Endothelial cell of umbilical vein (primary cell): ENCODE measurements around the gene THSD7B. TPM values are rescaled to one million over a fixed set of nuclear protein-coding genes. Genes with fewer than 3 reads are reported as not detected.
"Not testable (repeated sequence)": the region's sequence is repeated elsewhere in the genome, so short reads cannot be mapped to it uniquely, and the experiment has no call there.

Experiments used
- BruUV-seq: library from RNA; stranded (reverse); fragments of 400-500 nt; replicated peaks from 2 replicates; lab custom pipeline; 2021; lab: Mats Ljungman, UMichigan
- CTCF ChIA-PET: fragments of 300-600, 350-600 bp; sonication (Branson Sonifier 250); formaldehyde crosslinking; loops from one replicate; lab custom pipeline; 2021; ENCODE audit warnings: antibody characterized with exemption, inconsistent platforms; lab: Charles Lee
- POLR2A ChIA-PET: fragments of 300-600, 350-600 bp; sonication (Branson Sonifier 250); formaldehyde crosslinking; loops from one replicate; lab custom pipeline; 2021; ENCODE audit warnings: antibody characterized with exemption, inconsistent platforms; lab: Charles Lee
- DNase-seq: peaks from one replicate; pipeline ENCODE4 v3.0.0-alpha.2; 2011; ENCODE audit warnings: low read depth, low spot score
- FAIRE-seq: peaks from 2 replicates; lab custom pipeline; 2011; peaks lifted over from hg19 to GRCh38; lab: Jason Lieb, UNC
- H2AFZ ChIP-seq: 2 replicates; pipeline ENCODE4 v1.6.0; 2012; ENCODE audit warnings: low read depth, low read length, control low read depth, inconsistent platforms
- H3K27ac ChIP-seq: 2 replicates; pipeline ENCODE4 v1.5.1; 2011; ENCODE audit warnings: low read depth, mild to moderate bottlenecking, control low read depth, low read length, moderate library complexity; ENCODE audit not compliant: insufficient read depth
- H3K27me3 ChIP-seq, 2 experiments: 2 replicates each; pipeline versions ENCODE4 v1.6.0 to v1.6.1; 2011; ENCODE audit warnings: low read length in 2 of 2, mixed read lengths in 1 of 2; ENCODE audit not compliant: control insufficient read depth in 2 of 2, insufficient read depth in 2 of 2
- H3K36me3 ChIP-seq, 2 experiments: 2 replicates in 1 of 2; 3 replicates in 1 of 2; pipeline ENCODE4 v1.5.1; 2011; ENCODE audit warnings: low read length in 2 of 2, mild to moderate bottlenecking in 1 of 2, moderate library complexity in 1 of 2; ENCODE audit not compliant: control insufficient read depth in 2 of 2, insufficient read depth in 2 of 2; ENCODE audit errors: extremely low read depth in 1 of 2
- H3K4me1 ChIP-seq: 3 replicates; pipeline ENCODE4 v1.5.1; 2011; ENCODE audit warnings: mild to moderate bottlenecking, low read length; ENCODE audit not compliant: control insufficient read depth, insufficient read depth; ENCODE audit errors: extremely low read depth
- H3K4me2 ChIP-seq: 2 replicates; pipeline ENCODE4 v1.6.1; 2011; ENCODE audit warnings: low read length, control low read depth, mixed read lengths; ENCODE audit not compliant: insufficient read depth
- H3K4me3 ChIP-seq, 3 experiments: fragments of 200-600 bp in 1 of 3; sonication (generic), shearing (Covaris generic) in 1 of 3; replicated peaks in 1 of 3; 2 replicates each; pipeline ENCODE4 v1.5.1; 2011 to 2016; ENCODE audit warnings: control low read depth in 3 of 3, low read length in 3 of 3, mild to moderate bottlenecking in 2 of 3, inconsistent platforms in 1 of 3, low read depth in 1 of 3, moderate library complexity in 1 of 3; ENCODE audit not compliant: insufficient read depth in 1 of 3
- H3K79me2 ChIP-seq: 2 replicates; pipeline ENCODE4 v1.6.0; 2012; ENCODE audit warnings: low read length, inconsistent platforms; ENCODE audit not compliant: control insufficient read depth, insufficient read depth
- H3K9ac ChIP-seq: replicated peaks from 2 replicates; pipeline ENCODE3; 2011; ENCODE audit warnings: low read length, control low read depth; ENCODE audit not compliant: insufficient read depth; ENCODE audit errors: extremely low read depth
- H3K9me1 ChIP-seq: replicated peaks from 3 replicates; pipeline ENCODE4 v1.6.0; 2011; ENCODE audit warnings: mild to moderate bottlenecking, low read length; ENCODE audit not compliant: control insufficient read depth, insufficient read depth; ENCODE audit errors: extremely low read depth
- H3K9me3 ChIP-seq: replicated peaks from 2 replicates; pipeline ENCODE4 v1.5.1; 2012; ENCODE audit warnings: low read length, inconsistent platforms; ENCODE audit not compliant: control insufficient read depth, insufficient read depth
- H4K20me1 ChIP-seq: replicated peaks from 2 replicates; pipeline ENCODE3; 2011; ENCODE audit warnings: mild to moderate bottlenecking, low read length; ENCODE audit not compliant: control insufficient read depth, insufficient read depth; ENCODE audit errors: extremely low read depth
- CTCF ChIP-seq, 2 donors: IDR thresholded peaks; 1 replicate in 1 of 2; 2 replicates in 1 of 2; pipeline ENCODE4 v1.5.1; 2011; ENCODE audit warnings: low read length in 2 of 2, mild to moderate bottlenecking in 2 of 2, moderate library complexity in 2 of 2, control low read depth in 1 of 2, inconsistent platforms in 1 of 2, low read depth in 1 of 2; ENCODE audit not compliant: insufficient read depth in 1 of 2; ENCODE audit errors: extremely low read depth in 1 of 2
- EZH2 ChIP-seq: IDR thresholded peaks from 2 replicates; pipeline ENCODE4 v1.6.1; 2012; ENCODE audit warnings: borderline replicate concordance, low read depth, mild to moderate bottlenecking, moderate library complexity, low read length, inconsistent platforms; ENCODE audit not compliant: severe bottlenecking
- FOS ChIP-seq: IDR thresholded peaks from 2 replicates; pipeline ENCODE4 v1.6.1; 2011; ENCODE audit warnings: mild to moderate bottlenecking, low read length, moderate library complexity, borderline replicate concordance; ENCODE audit not compliant: insufficient read depth
- GATA2 ChIP-seq: IDR thresholded peaks from 2 replicates; pipeline ENCODE4 v1.7.0; 2011; ENCODE audit warnings: low read depth, mild to moderate bottlenecking, moderate library complexity, mixed read lengths, low read length; ENCODE audit not compliant: insufficient read length, insufficient read depth
- JUN ChIP-seq: IDR thresholded peaks from 2 replicates; pipeline ENCODE4 v1.6.1; 2011; ENCODE audit warnings: borderline replicate concordance, low read depth; ENCODE audit not compliant: insufficient read length, insufficient read depth
- MAX ChIP-seq: IDR thresholded peaks from 2 replicates; pipeline ENCODE4 v1.6.1; 2011; ENCODE audit not compliant: insufficient read depth, insufficient read length
- MYC ChIP-seq: IDR thresholded peaks from one replicate; pipeline ENCODE4 v1.6.1; 2011; ENCODE audit warnings: mild to moderate bottlenecking, low read depth, low read length
- POLR2A ChIP-seq: IDR thresholded peaks from 2 replicates; pipeline ENCODE4 v1.6.1; 2012; ENCODE audit warnings: low read depth, mild to moderate bottlenecking, control low read depth, low read length
- POLR2AphosphoS5 ChIP-seq: IDR thresholded peaks from 2 replicates; pipeline ENCODE4 v1.6.1; 2012; ENCODE audit warnings: low read depth, mild to moderate bottlenecking, control low read depth, low read length, moderate library complexity; ENCODE audit not compliant: insufficient read depth
- dilution Hi-C: fragments of 300-500 bp; cut with MboI; formaldehyde crosslinking; loops from one replicate; pipeline ENCODE4 v1.15.0; 2019; ENCODE audit warnings: low sequenced_read_pairs; ENCODE audit not compliant: extremely low pct_ligation_motif_present
- intact Hi-C: fragments of 100-400 bp; cut with micrococcal nuclease; formaldehyde crosslinking; loops from one replicate; pipeline ENCODE4 v1.10.0; 2022
- polyA plus RNA-seq, 4 experiments: library from polyadenylated mRNA; depleted of rRNA in 3 of 4; stranded (reverse) in 3 of 4; unstranded in 1 of 4; fragments of >200 nt; gene quantifications; 2 replicates each; pipeline versions ENCODE4 v1.2.1 to v1.2.3, GENCODE V29; 2011 to 2012; ENCODE audit warnings: missing spikeins in 1 of 4
- total RNA-seq: library from RNA; stranded (reverse); gene quantifications from 2 replicates; pipeline ENCODE4 v1.2.3, GENCODE V29; 2021

THSD7B gene
- total and polyA plus RNA-seq, 2 donors (not counting 3 experiments of a cell fraction or from before 2014, with no cell fraction given) = 0.04 TPM; not detected in 1

GRCh38 chr2:137056704-137057103 is 291.4 kb downstream of the THSD7B start:
- intact Hi-C loops = no loop called here
- FAIRE-seq = no peak
- no peak overlapping the region for H3K9ac ChIP-seq

GRCh38 chr2:137076111-137076765 is 310.9 kb downstream of the THSD7B start:
- H3K27me3 ChIP-seq, POLR2A ChIA-PET, H3K27ac ChIP-seq, BruUV-seq, H3K9me1 ChIP-seq, H4K20me1 ChIP-seq, H3K9me3 ChIP-seq, H3K9ac ChIP-seq, CTCF ChIA-PET, intact Hi-C loops, H3K36me3 ChIP-seq, H3K4me3 ChIP-seq, DNase-seq, H3K4me2 ChIP-seq, H3K4me1 ChIP-seq, H3K79me2 ChIP-seq, FAIRE-seq, H2AFZ ChIP-seq, dilution Hi-C loops: not testable (repeated sequence)

More at GRCh38 chr2:137056704-137057103, 291.4 kb downstream of the THSD7B start:
- Histone ChIP-seq H3K9me3 (no peaks in the 10 kb centered on the region), H3K9me1 (no peaks in the 10 kb centered on the region), H3K27me3 (no peaks in the 10 kb centered on the region), H3K4me3 (no peak overlapping the region), H3K4me1 (no peaks in the 10 kb centered on the region), H3K79me2 (no peaks in the 10 kb centered on the region), H4K20me1 (no peaks in the 10 kb centered on the region), H3K36me3 (no peaks in the 10 kb centered on the region), H2AFZ (no peak overlapping the region), H3K27ac (no peak overlapping the region), H3K4me2 (no peak overlapping the region)
- dilution Hi-C loops = no loop called here
- TF ChIP-seq GATA2 = no peak
- no peak for TF ChIP-seq CTCF (IDR thresholded peaks at IDR 0.05; ENCODE audit: extremely low read depth in 1 of 2, insufficient read depth in 1 of 2, low read depth in 1 of 2, low read length in 2 of 2)
- no peak for TF ChIP-seq FOS
- TF ChIP-seq POLR2AphosphoS5 = no peak
- TF ChIP-seq MAX = no peak
- no peak for TF ChIP-seq EZH2
- TF ChIP-seq MYC = no peak
- TF ChIP-seq POLR2A = no peak
- no peak for TF ChIP-seq JUN
- no peak for DNase-seq
- no TSS peak for BruUV-seq
- POLR2A ChIA-PET = no interaction called here
- CTCF ChIA-PET = no interaction called here
